GM21367 (cell line): ENCODE data around the gene NOL7.

Experiments
- ATAC-seq: cut with Tn5 transposase; IDR thresholded peaks from one replicate; pipeline ENCODE4 v1.9.1; 2021; ENCODE audit not compliant: unreplicated experiment

Gene NOL7

DNA sequence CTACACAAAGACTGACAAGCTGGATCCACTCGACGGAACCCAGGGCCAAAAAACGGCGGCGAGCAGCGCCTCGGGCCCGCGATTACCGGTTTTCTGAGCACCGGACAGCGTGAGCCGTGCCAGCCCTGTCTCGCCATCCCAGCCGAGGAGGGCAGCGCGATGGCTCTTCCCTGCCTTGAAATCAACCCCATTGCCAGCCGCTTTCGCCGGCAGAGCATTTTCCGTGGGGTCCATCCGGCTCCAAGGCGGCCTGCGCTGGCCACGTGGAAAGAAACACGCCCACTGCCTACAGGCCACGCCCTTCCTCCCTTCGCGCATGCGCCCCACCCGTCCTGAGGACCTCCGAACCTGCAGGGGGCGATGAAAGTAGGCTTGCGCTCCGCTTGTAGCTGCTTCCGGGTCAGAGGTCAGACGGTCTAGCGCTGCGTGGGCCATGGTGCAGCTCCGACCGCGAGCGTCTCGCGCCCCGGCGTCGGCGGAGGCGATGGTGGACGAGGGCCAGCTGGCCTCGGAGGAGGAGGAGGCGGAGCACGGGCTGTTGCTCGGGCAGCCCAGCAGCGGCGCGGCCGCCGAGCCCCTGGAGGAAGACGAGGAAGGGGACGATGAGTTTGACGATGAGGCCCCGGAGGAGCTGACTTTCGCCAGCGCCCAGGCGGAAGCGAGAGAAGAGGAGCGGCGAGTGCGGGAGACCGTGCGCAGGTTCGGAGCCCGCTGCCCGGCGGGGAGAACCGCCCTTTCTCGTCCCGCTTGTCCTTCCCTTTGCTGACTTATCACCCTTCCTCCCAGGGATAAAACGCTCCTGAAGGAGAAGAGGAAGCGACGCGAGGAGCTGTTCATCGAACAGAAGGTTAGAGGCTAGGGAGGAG lies at the start of gene NOL7:
TSS of gene NOL7 (plus strand) at position 410 of the 866 bp plus-strand sequence. CDS start at position 434, 24 bp downstream.
- ATAC-seq: peak; percentile 87

DNA sequence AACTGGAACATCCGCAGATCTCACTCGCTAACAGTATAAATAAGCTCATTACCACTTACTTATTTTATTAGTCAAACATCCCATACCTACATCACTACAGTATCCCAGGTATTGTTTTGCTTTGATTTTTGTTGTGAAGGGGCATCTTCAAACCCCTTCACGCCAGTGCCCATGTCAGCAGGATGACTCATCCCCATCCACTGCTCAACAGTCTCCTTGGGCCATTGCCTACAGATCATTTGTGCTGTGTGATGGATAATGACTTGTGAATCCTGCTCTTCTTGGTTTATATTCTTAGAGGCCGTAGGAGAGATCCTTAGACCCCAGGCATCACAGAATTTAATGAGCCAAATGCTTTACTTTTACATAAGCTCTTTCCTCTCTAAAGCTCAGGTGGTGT lies 49.2 kb upstream of the NOL7 start:
- ATAC-seq: no peak

DNA sequence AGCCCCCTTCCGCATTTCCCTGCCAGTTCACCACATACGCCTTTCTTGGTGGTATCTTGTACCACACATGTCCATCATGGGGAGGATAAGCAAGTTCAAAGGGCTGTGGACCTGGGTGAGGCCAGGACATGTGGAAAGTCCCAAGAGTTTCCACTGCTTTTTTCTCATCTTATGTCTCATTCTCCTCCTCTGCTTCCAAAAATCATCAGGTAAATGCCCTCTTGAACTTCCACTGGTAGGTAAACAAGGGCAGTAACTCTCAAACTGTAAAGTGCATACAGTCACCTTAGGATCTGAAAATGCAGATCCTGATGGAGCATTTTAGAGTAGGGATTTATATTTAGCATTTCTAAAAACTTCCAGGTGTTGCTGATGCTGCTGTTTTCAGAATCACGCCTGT lies 48.6 kb upstream of the NOL7 start:
- no peak for ATAC-seq

DNA sequence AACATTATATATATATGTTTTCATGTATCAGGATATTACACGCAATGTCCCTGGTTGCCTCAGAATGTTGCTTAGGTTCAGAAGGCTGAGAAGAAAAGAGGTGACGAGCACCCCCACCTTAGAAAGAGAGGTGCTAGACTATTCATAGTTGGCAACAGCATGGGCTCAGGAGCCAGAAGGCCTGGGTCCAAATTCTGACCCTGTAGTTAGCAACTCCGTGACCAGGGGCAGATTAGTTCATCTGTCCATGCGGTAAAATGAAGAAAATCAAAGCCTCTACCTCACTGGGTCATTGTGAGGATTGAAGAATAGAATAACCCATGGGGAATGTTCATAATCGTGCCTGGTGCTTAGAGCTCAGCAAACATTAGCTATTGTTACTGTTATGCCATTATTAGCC lies 46.2 kb upstream of the NOL7 start:
- ATAC-seq: no peak

DNA sequence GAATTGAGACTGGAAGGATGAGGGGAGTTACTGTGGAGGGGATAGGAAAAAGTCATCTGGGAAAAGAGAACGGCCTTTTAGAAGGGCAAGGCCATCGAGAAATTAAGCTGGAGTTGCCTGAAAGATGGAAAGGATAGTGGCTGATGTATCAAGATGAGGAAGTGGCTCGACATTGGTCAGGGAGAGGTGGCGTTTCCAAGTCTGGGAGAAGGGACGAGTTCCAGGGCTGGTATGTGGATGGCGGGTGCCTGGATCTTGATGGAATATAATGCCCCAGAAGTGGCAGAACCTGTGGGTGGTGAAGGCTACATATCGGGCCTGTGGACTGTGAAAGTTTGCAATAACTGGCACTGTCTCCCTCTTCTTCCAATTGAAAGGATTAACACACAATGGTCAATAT lies 42.9 kb upstream of the NOL7 start:
- ATAC-seq: no peak

DNA sequence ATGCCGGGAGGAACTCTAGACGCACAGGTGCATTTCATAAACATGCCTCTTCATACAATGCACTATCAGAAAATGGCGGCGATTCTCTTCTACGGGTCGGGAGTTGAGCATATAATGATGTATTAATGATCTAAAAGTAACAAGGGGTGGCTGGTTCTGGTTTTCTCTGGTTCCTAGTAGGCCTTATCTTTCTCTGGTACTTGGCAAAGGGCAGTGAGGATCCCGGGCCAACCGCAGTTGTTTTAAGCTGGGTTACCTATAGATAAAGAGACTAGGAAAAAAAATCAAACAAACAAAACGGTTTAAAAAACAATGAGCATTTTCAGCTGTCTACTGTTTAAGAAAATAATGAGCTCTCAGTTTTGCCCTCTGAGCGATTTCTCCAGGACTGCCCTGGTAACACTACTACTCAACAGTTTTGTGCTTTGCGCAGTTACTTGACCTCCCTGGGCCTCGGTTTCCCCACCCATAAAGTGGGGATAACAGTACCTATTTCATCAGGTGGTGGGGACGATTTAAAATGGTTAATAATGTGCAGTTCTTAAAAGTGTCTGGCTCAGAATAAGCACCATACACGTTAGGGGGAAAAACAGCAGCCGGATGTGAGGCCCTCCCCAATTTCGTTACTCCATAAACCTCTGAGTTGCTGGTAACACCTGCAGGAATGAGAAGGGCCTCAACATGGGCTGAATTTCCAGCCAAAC lies 42.0 kb upstream of the NOL7 start:
- ATAC-seq: no peak

DNA sequence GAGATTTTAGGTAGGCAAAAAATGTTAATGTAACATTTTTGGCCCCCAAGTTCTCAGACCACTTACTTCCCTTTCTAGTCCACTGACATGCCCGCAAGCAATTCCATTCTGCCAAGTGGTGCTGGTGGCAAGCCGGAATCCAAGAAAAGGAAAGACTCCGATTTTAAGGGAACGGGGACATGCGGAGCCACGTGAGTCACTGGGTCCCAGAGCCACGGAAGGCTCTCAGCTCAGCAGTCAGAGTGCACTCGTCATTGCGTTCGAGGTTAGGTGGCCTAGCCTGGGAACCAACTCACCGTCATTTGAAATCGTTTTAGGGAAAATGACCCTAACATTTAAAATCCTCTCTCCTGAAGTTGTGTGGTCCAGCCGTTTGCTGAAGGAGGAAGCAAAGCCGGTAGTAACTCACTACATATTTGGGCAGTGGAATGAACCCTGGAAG lies 41.4 kb upstream of the NOL7 start:
- ATAC-seq: no peak

DNA sequence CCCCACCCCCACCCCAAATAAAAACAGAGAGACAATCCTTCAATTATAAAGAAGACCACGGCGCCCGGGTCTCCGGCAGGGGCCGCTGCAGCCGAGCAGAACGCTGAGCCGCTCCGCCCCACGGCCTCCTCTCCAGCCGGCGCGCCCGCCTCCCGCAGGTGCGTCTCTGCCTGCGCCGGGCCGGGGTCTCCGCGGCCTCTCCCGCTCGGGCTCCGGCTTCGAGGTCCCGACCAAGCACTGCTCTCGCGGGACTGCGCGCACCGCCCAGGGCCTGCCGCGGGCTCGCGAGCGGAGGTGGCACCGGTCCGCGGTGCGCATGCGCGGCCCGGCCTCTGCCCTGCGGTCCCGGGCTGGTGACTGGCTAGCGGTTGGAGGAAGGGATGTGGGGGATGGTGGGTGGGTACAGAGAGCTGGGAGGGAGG lies 41.0 kb upstream of the NOL7 start:
- ATAC-seq: peak; percentile 68

DNA sequence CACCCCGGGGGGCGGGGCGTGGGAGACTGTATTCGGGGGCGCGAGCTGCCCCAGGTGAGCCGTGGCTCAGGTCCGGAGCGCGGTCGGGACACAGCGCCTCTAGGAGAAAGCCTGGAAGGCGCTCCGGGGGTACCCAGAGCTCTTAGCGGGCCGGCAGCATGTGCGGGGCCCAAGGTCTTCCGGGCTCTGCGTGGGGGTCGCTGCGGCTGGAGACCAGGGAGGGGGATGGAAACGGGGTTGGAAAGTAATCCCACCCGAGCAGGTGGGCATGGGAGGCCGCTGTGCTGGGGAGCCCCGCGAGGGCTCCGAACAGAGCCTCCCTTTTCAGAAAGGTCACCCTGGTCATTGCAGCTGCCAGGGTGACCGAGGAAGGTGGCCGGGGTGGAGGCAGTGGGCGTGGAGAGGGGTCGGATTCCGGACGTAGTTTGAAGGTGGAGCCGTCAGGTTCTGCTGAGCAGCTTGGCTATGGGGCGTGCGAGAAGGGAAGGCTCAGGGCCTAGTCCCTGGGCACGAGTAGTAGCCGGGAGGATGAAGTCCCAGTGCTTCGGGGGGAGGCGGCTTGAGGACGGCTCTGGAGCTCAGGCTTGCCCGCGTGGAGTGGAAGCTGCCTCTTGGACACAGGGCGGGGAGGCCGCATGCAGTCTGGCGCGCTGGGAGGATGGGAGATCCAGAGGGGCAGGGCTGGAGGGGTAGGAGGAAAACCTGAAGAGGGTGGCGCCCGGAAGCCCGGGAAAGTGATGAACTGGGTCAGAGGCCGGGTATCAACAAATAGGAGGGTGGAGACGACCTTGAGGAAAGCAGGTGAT lies 40.4 kb upstream of the NOL7 start, which contains the start of gene SIRT5:
TSS of gene SIRT5 (plus strand) at position 31 of the 806 bp plus-strand sequence. CDS start 9,510 bp downstream, outside the sequence.
- peak; percentile 53 for ATAC-seq

DNA sequence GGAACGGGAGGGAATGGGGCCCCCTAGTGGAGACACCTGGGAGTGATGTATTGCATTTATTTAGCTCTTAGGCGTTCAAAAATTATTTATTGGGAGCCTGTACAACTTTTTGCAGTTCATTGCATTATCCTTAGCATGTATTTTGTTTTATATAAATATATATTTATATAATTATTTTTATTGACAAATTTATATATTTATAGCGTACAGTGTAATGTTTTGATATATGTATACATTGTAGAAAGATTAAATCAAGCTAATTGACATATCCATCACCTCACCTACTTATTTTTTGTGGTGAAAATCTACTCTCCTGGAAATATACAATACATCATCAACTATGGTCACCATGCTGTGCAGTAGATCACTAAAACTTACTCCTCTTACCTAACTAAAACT lies 39.8 kb upstream of the NOL7 start:
- no peak for ATAC-seq

DNA sequence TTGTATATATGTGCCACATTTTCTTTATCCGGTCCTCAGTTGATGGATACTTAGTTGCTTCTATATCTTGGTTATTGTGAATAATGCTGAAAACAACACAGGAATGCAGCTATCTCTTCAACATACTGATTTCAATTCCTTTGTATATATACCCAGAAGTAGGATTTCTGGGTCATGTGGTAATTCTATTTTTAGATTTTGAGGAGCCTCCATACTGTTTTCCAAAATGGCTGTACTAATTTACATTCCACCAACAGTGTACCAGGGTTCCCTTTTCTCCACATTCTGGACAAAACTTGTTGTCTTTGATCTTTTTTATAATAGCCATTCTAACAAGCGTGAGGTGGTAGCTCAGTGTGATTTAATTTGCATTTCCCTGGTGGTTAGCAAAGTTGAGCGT lies 39.1 kb upstream of the NOL7 start:
- no peak for ATAC-seq

DNA sequence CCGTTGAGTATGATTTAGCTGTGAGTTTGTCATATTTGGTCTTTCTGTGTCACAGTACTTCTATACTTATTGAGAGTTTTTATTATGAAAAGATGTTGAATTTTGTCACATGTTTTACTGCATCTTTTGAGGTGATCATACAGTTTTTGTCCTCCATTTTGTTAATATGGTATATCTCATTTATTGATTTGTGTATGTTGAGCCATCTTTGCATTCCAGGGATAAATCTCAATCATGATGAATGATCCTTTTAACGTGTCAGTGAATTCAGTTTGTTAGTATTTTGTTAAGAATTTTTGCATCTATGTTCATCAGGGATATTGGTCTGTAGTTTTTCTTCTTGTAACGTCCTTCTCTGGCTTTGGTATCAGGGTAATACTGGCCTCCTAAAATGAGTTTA lies 37.2 kb upstream of the NOL7 start:
- no peak for ATAC-seq

DNA sequence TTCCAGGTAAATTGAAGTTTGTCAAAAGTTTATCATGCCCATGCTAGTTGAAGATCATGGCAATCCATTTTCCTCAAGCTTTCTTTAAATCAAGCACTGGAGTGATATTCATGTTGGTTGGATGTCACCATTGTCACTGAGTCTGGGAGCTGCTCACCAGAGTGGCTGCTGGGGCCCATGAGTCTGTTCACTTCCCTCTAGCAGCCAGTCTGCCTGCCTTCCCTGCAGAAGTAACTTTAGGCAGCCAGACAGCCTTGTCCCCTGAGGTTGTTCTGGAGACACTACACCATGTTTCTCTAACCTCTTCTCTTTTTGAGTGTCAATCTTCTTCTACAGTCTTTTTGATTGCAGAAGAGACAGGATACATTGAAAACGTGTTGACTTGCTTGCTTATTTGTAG lies 35.2 kb upstream of the NOL7 start:
- no peak for ATAC-seq

DNA sequence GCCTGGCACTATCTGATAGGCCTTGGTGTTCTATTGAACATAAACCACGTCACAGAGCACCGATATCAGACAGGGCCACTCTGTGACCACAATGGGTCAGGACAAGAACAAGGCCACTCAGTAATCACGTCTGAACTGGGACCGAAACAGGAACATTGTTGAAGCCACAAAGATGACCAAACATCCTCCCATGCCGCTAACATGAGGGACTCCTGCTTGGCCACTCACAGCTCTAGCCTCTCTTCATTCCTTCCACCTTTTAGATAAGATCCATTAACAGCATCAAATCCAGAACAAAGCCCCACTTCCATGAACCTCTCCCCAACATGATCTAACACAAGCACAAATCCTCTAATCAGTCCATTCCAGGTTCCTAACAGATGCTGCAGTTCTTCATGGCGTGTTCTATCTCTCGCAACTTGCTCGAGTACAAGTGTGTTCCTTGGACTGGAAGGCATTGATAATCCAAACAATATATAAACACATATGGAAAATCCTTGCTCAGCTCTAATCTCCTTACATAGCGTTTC lies 33.4 kb upstream of the NOL7 start:
- no peak for ATAC-seq

DNA sequence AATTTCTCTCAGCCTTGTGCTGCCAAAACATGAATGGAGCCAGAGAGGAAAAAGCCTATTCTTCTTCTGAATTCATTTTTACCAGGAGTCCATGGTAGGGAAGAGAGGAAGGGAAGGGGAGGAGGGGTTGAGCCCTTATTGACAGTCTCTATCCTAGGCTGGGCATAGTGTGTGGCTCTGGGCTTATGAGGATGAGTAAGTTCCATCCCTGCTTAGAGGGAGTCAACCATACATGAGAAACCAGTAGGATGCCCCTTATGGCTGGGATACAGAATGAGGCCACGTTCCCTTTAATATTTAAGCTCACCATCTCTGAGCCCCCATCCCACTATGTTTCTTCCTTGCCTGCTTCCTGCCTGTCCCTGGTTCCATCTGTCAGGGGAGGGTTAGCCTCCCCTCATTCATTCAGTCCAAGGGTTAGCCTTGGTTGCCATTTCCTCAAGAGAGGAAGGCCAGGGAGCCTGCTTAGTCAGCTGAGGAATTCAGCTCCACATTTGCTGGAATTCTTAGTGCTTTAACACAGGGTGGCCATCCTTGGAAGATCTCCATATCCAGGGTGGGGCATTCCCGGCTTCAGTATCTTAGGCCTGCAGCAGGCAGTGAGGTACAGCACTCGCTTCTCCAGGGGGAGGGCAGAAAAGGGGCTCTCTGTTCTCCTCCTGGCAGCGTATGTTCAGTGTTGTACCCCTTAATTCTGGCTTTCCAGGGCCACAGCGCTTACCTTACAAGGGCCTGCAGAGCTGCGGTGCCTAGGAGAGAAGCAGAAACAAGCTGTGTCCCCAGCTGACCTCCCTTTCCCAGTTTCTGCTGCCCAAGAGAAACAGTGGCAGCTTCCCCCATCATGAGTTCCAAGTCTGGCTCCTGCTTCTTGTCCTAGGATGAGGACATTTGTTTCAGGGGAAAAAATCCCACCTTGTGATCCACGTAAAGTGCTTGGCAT lies 28.3 kb upstream of the NOL7 start:
- ATAC-seq: no peak

DNA sequence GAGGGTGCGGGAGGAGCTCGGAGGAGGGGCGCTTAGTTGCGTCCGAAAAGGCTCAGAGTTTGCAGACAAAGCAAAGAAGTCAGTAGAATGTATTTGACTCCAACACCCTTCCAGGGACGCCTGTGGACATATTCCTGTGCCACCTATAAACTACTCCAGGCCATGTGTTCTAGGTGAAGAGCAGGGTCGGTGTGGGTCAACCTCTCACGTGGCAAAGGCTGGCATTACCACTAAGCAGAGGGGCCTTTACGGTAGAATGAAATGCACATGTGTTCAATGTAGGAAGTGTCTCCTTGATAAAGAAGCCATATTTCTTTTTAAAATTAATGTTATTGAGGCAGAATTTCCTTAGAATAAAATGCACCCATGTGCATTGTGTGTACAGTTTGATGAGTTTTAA lies 25.3 kb upstream of the NOL7 start:
- no peak for ATAC-seq

DNA sequence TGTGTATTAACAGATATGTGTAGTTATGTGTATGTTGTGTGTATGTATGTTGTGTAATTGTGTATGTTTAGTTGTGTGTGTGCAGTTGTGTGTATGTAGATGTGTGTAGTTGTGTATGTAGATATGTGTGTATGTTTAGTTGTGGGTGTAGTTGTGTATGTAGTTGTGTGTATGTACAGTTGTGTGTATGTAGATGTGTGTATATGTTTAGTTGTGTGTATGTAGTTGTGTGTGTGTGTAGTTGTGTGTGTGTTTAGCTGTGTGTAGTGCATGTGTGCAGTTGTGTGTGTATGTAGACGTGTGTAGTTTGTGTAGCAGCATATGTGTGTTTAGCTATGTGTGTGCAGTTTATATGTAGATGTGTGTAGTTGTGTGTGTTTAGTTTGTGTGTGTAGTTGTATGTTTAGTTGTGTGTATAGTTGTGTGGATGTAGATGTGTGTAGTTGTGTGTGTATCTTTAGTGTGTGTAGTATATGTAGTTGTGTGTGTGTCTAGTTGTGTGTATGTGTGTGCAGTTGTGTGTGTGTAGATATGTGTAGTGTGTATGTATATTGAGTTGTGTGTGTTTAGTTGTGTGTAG lies 24.5 kb upstream of the NOL7 start:
- ATAC-seq: no peak

DNA sequence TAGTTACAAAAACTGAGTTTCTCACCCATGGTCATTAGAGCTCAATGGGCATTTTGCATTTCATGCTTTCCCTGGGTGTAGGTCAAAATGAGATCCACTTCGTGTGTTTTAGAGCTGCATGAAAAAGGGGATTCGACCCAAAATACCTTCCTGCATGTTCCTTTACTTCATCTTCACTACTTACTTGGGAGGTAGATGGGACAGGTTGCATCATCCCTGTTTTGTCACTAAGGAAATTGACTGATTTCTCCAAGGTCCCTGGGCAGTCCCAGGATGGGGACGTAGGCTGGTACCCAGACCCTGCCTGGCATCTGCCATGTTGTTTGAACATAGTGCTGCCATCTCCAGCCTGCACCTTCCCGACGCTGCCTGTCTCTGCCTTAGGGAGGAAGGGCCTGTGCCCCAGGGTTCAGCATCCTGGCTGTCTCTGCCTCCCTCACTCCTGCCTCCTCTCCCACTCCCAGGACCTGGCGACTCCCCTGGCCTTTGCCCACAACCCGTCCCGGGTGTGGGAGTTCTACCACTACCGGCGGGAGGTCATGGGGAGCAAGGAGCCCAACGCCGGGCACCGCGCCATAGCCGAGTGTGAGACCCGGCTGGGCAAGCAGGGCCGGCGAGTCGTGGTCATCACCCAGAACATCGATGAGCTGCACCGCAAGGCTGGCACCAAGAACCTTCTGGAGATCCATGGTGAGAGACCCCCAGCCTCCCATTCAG lies 23.8 kb upstream of the NOL7 start:
- no peak for ATAC-seq

DNA sequence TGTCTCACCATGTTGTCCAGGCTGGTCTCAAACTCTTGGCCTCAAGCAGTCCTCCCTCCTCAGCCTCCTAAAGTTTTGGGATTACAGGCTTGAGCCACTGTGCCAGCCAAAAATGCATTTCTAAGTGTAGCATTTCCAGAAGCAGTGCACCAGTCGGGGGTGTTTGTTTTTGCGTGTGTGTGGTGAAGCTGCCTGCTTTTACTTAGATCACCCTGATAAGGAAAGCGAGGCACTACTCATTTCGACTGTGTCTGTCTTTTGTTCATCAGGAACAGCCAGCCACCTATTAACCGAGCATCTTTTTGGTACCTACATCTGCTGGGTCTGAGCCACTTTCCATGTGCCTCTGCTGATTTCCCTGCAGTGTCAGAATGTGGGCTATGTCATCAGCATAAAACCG lies 22.0 kb upstream of the NOL7 start:
- no peak for ATAC-seq
